HEK293 (cell line): Measurements from ENCODE around the gene ZNF423.

Experiments used
- BCL11A ChIP-seq: fragments of 450-650 bp; formaldehyde crosslinking; IDR thresholded peaks from 2 replicates; pipeline ENCODE4 v1.5.1; 2016; ENCODE audit warnings: low read depth, missing biosample characterization, missing genetic modification characterization
- FEZF1 ChIP-seq: fragments of 450-650 bp; formaldehyde crosslinking; IDR thresholded peaks from 2 replicates; pipeline ENCODE4 v1.5.1; 2016; ENCODE audit warnings: missing biosample characterization, missing genetic modification characterization
- KLF7 ChIP-seq: fragments of 450-650 bp; formaldehyde crosslinking; IDR thresholded peaks from 2 replicates; pipeline ENCODE4 v1.5.1; 2016; ENCODE audit warnings: missing biosample characterization, missing genetic modification characterization, borderline replicate concordance
- MEIS1 ChIP-seq: sonication (generic); formaldehyde crosslinking; IDR thresholded peaks from 2 replicates; pipeline ENCODE4 v1.8.1; 2022; ENCODE audit warnings: missing genetic modification reagents, mild to moderate bottlenecking, borderline replicate concordance
- SALL2 ChIP-seq: fragments of 450-650 bp; formaldehyde crosslinking; IDR thresholded peaks from 2 replicates; pipeline ENCODE4 v1.5.0; 2017; ENCODE audit warnings: missing biosample characterization, mild to moderate bottlenecking, missing genetic modification characterization, borderline replicate concordance
- TRIM28 ChIP-seq: IDR thresholded peaks from 2 replicates; pipeline ENCODE4 v1.6.1; 2011; ENCODE audit warnings: low read length, control low read depth, borderline replicate concordance
- YY1 ChIP-seq: fragments of 450-650 bp; formaldehyde crosslinking; IDR thresholded peaks from 2 replicates; pipeline ENCODE4 v1.5.1; 2018; ENCODE audit warnings: missing biosample characterization, missing genetic modification characterization
- YY2 ChIP-seq: fragments of 450-650 bp; formaldehyde crosslinking; IDR thresholded peaks from 2 replicates; pipeline ENCODE4 v1.5.1; 2016; ENCODE audit warnings: missing biosample characterization, missing genetic modification characterization
- ZFHX2 ChIP-seq: fragments of 450-650 bp; formaldehyde crosslinking; conservative IDR thresholded peaks from 2 replicates; pipeline ENCODE4 v1.5.1; 2016; ENCODE audit warnings: missing biosample characterization, missing genetic modification characterization
- ZFP3 ChIP-seq: fragments of 450-650 bp; formaldehyde crosslinking; IDR thresholded peaks from 2 replicates; pipeline ENCODE4 v1.5.1; 2016; ENCODE audit warnings: low read depth, missing biosample characterization, missing genetic modification characterization
- ZNF112 ChIP-seq: fragments of 450-650 bp; formaldehyde crosslinking; IDR thresholded peaks from 2 replicates; pipeline ENCODE4 v1.5.0; 2017; ENCODE audit warnings: missing biosample characterization, missing genetic modification characterization
- ZNF155 ChIP-seq: fragments of 450-650 bp; formaldehyde crosslinking; IDR thresholded peaks from 2 replicates; pipeline ENCODE4 v1.5.1; 2016; ENCODE audit warnings: missing biosample characterization, missing genetic modification characterization
- ZNF274 ChIP-seq, 2 experiments: fragments of 200-500 bp in 1 of 2; fragments of 450-650 bp in 1 of 2; sonication (Bioruptor generic) in 1 of 2; formaldehyde crosslinking in 1 of 2; IDR thresholded peaks; 2 replicates each; pipeline versions ENCODE4 v1.5.1 to v1.6.1; 2014 to 2016; ENCODE audit warnings: borderline replicate concordance in 1 of 2, inconsistent platforms in 1 of 2, low read length in 1 of 2, missing biosample characterization in 1 of 2, missing genetic modification characterization in 1 of 2
- ZNF292 ChIP-seq: fragments of 450-650 bp; formaldehyde crosslinking; IDR thresholded peaks from 2 replicates; pipeline ENCODE4 v1.5.1; 2016; ENCODE audit warnings: low read depth, missing biosample characterization, missing genetic modification characterization, borderline replicate concordance
- ZNF324 ChIP-seq: fragments of 450-650 bp; formaldehyde crosslinking; IDR thresholded peaks from 2 replicates; pipeline ENCODE4 v1.5.1; 2016; ENCODE audit warnings: missing biosample characterization, missing genetic modification characterization
- ZNF354C ChIP-seq: fragments of 450-650 bp; formaldehyde crosslinking; IDR thresholded peaks from 2 replicates; pipeline ENCODE4 v1.5.1; 2016; ENCODE audit warnings: missing biosample characterization, missing genetic modification characterization, low read depth, borderline replicate concordance
- ZNF530 ChIP-seq: fragments of 450-650 bp; formaldehyde crosslinking; IDR thresholded peaks from 2 replicates; pipeline ENCODE4 v1.5.1; 2016; ENCODE audit warnings: low read depth, missing biosample characterization, missing genetic modification characterization
- ZNF654 ChIP-seq: fragments of 450-650 bp; formaldehyde crosslinking; IDR thresholded peaks from 2 replicates; pipeline ENCODE4 v1.5.1; 2016; ENCODE audit warnings: low read depth, missing biosample characterization, missing genetic modification characterization
- ZNF768 ChIP-seq: fragments of 450-650 bp; formaldehyde crosslinking; IDR thresholded peaks from 2 replicates; pipeline ENCODE4 v1.5.1; 2018; ENCODE audit warnings: missing biosample characterization, mild to moderate bottlenecking, missing genetic modification characterization
- ZNF837 ChIP-seq: fragments of 450-650 bp; formaldehyde crosslinking; IDR thresholded peaks from 2 replicates; pipeline ENCODE4 v1.5.1; 2016; ENCODE audit warnings: missing biosample characterization, missing genetic modification characterization
- TF ChIP-seq, protein P1 (sequence below): fragments of 450-650 bp; IDR thresholded peaks from 2 replicates; pipeline ENCODE4 v1.5.1; 2018; ENCODE audit warnings: missing biosample characterization, mild to moderate bottlenecking, missing genetic modification characterization
- TF ChIP-seq, protein P2 (sequence below): fragments of 450-650 bp; formaldehyde crosslinking; IDR thresholded peaks from 2 replicates; pipeline ENCODE4 v1.5.1; 2016; ENCODE audit warnings: missing biosample characterization, missing genetic modification characterization
- TF ChIP-seq, protein P3 (sequence below): fragments of 450-650 bp; formaldehyde crosslinking; IDR thresholded peaks from 2 replicates; pipeline ENCODE4 v1.5.1; 2016; ENCODE audit warnings: missing biosample characterization, missing genetic modification characterization
- TF ChIP-seq, protein P4 (sequence below): fragments of 450-650 bp; formaldehyde crosslinking; IDR thresholded peaks from 2 replicates; pipeline ENCODE4 v1.5.1; 2016; ENCODE audit warnings: missing biosample characterization, missing genetic modification characterization
- TF ChIP-seq, protein P5 (sequence below): fragments of 450-650 bp; formaldehyde crosslinking; IDR thresholded peaks from 2 replicates; pipeline ENCODE4 v1.5.1; 2016; ENCODE audit warnings: missing biosample characterization, missing genetic modification characterization
- TF ChIP-seq, protein P6 (sequence below): fragments of 450-650 bp; formaldehyde crosslinking; IDR thresholded peaks from 2 replicates; pipeline ENCODE4 v1.5.1; 2016; ENCODE audit warnings: missing biosample characterization, missing genetic modification characterization, borderline replicate concordance
- TF ChIP-seq, protein P7 (sequence below): fragments of 450-650 bp; formaldehyde crosslinking; conservative IDR thresholded peaks from 2 replicates; pipeline ENCODE4 v1.5.1; 2016; ENCODE audit warnings: low read depth, missing biosample characterization, missing genetic modification characterization

The ZNF423 gene

DNA sequence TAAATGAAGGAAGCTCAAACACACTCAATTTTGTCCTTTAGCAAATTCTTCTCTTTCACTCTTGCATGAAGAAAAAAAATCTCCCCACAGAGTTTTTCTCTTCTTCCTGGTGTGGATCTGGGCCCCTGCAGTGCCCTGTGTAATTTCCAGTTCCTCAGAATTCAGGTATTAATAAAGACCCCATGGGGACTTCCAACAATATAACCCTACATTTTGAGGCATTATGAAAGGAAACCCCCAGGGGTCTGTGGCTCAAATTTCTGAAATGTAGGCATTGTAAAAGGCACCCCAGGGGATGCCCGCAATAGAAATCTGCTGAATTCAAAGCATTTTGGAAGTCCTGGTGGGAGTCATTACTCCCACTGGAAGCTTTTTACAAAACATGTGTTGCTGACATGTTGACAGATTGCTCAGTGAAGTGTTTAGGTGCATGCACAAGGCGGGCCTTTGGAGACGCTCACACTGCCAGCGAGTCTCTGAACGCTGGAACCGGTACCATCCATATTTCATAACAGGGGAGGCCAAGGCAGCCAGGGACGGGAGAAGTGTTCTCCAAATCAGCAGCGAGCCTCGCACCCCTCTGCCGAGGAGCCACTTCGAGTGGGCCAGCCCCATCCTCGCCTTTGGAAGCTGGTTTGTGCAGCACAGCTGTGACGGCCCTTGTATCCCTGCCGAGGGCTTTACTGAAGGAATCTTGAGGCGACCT lies 154.0 kb downstream of the ZNF423 start (continued):
- TF ChIP-seq, protein P1, sequence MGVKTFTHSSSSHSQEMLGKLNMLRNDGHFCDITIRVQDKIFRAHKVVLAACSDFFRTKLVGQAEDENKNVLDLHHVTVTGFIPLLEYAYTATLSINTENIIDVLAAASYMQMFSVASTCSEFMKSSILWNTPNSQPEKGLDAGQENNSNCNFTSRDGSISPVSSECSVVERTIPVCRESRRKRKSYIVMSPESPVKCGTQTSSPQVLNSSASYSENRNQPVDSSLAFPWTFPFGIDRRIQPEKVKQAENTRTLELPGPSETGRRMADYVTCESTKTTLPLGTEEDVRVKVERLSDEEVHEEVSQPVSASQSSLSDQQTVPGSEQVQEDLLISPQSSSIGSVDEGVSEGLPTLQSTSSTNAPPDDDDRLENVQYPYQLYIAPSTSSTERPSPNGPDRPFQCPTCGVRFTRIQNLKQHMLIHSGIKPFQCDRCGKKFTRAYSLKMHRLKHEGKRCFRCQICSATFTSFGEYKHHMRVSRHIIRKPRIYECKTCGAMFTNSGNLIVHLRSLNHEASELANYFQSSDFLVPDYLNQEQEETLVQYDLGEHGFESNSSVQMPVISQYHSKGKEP (tag by site-specific recombination), result peak; percentile 78
- no peak for TF ChIP-seq YY1
- no peak for TF ChIP-seq ZNF354C (tag by site-specific recombination)
- TF ChIP-seq, protein P2, sequence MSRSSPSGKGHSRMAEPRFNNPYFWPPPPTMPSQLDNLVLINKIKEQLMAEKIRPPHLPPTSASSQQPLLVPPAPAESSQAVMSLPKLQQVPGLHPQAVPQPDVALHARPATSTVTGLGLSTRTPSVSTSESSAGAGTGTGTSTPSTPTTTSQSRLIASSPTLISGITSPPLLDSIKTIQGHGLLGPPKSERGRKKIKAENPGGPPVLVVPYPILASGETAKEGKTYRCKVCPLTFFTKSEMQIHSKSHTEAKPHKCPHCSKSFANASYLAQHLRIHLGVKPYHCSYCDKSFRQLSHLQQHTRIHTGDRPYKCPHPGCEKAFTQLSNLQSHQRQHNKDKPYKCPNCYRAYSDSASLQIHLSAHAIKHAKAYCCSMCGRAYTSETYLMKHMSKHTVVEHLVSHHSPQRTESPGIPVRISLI (tag by site-specific recombination), result no peak
- no peak for TF ChIP-seq MEIS1
- no peak for TF ChIP-seq ZNF530
- TF ChIP-seq ZNF112 (tag by site-specific recombination), result no peak
- peak; percentile 69 for TF ChIP-seq FEZF1 (tag by site-specific recombination)
- TF ChIP-seq, protein P3, sequence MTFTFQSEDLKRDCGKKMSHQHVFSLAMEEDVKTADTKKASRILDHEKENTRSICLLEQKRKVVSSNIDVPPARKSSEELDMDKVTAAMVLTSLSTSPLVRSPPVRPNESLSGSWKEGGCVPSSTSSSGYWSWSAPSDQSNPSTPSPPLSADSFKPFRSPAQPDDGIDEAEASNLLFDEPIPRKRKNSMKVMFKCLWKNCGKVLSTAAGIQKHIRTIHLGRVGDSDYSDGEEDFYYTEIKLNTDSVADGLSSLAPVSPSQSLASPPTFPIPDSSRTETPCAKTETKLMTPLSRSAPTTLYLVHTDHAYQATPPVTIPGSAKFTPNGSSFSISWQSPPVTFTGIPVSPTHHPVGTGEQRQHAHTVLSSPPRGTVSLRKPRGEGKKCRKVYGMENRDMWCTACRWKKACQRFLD (tag by site-specific recombination), result no peak
- TF ChIP-seq, protein P4, sequence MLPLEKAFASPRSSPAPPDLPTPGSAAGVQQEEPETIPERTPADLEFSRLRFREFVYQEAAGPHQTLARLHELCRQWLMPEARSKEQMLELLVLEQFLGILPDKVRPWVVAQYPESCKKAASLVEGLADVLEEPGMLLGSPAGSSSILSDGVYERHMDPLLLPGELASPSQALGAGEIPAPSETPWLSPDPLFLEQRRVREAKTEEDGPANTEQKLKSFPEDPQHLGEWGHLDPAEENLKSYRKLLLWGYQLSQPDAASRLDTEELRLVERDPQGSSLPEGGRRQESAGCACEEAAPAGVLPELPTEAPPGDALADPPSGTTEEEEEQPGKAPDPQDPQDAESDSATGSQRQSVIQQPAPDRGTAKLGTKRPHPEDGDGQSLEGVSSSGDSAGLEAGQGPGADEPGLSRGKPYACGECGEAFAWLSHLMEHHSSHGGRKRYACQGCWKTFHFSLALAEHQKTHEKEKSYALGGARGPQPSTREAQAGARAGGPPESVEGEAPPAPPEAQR (tag by site-specific recombination), result no peak
- TF ChIP-seq ZFHX2 (tag by site-specific recombination), result peak; percentile 81
- TF ChIP-seq ZFP3 (tag by site-specific recombination), result no peak
- TF ChIP-seq SALL2 (tag by site-specific recombination), result no peak
- no peak for TF ChIP-seq ZNF837 (tag by site-specific recombination)
- no peak for TF ChIP-seq ZNF292
- no peak for TF ChIP-seq ZNF155
- TF ChIP-seq, protein P5, sequence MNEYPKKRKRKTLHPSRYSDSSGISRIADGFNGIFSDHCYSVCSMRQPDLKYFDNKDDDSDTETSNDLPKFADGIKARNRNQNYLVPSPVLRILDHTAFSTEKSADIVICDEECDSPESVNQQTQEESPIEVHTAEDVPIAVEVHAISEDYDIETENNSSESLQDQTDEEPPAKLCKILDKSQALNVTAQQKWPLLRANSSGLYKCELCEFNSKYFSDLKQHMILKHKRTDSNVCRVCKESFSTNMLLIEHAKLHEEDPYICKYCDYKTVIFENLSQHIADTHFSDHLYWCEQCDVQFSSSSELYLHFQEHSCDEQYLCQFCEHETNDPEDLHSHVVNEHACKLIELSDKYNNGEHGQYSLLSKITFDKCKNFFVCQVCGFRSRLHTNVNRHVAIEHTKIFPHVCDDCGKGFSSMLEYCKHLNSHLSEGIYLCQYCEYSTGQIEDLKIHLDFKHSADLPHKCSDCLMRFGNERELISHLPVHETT (tag by site-specific recombination), result no peak
- TF ChIP-seq ZNF768 (tag by site-specific recombination), result 0 out of 2 replicates have a peak, but pooled peaks have one; percentile 64
- no peak for TF ChIP-seq ZNF324 (tag by site-specific recombination)
- no peak for TF ChIP-seq ZNF274 (IDR thresholded peaks at IDR 0.05; ENCODE audit: low read length)
- TF ChIP-seq ZNF274 (tag by site-specific recombination; IDR thresholded peaks at IDR 0.05; ENCODE audit: borderline replicate concordance), result no peak
- no peak for TF ChIP-seq YY2 (tag by site-specific recombination)
- TF ChIP-seq ZNF654 (tag by site-specific recombination), result no peak
- no peak for TF ChIP-seq KLF7 (tag by site-specific recombination)
- peak; percentile 29; the same call in 1 of the 2 replicates for TF ChIP-seq TRIM28
- TF ChIP-seq, protein P6, sequence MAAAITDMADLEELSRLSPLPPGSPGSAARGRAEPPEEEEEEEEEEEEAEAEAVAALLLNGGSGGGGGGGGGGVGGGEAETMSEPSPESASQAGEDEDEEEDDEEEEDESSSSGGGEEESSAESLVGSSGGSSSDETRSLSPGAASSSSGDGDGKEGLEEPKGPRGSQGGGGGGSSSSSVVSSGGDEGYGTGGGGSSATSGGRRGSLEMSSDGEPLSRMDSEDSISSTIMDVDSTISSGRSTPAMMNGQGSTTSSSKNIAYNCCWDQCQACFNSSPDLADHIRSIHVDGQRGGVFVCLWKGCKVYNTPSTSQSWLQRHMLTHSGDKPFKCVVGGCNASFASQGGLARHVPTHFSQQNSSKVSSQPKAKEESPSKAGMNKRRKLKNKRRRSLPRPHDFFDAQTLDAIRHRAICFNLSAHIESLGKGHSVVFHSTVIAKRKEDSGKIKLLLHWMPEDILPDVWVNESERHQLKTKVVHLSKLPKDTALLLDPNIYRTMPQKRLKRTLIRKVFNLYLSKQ (tag by site-specific recombination), result no peak
- TF ChIP-seq BCL11A (tag by site-specific recombination), result no peak
- TF ChIP-seq, protein P7, sequence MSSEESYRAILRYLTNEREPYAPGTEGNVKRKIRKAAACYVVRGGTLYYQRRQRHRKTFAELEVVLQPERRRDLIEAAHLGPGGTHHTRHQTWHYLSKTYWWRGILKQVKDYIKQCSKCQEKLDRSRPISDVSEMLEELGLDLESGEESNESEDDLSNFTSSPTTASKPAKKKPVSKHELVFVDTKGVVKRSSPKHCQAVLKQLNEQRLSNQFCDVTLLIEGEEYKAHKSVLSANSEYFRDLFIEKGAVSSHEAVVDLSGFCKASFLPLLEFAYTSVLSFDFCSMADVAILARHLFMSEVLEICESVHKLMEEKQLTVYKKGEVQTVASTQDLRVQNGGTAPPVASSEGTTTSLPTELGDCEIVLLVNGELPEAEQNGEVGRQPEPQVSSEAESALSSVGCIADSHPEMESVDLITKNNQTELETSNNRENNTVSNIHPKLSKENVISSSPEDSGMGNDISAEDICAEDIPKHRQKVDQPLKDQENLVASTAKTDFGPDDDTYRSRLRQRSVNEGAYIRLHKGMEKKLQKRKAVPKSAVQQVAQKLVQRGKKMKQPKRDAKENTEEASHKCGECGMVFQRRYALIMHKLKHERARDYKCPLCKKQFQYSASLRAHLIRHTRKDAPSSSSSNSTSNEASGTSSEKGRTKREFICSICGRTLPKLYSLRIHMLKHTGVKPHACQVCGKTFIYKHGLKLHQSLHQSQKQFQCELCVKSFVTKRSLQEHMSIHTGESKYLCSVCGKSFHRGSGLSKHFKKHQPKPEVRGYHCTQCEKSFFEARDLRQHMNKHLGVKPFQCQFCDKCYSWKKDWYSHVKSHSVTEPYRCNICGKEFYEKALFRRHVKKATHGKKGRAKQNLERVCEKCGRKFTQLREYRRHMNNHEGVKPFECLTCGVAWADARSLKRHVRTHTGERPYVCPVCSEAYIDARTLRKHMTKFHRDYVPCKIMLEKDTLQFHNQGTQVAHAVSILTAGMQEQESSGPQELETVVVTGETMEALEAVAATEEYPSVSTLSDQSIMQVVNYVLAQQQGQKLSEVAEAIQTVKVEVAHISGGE (tag by site-specific recombination), result no peak
